GM18867 (cell line): ENCODE results near the gene SNN.

ENCODE experiments used
- ATAC-seq: cut with Tn5 transposase; IDR thresholded peaks from one replicate; pipeline ENCODE4 v1.9.1; 2021; ENCODE audit warnings: mild to moderate bottlenecking, moderate library complexity; ENCODE audit not compliant: unreplicated experiment

The SNN gene

GRCh38 chr16:11727796-11728543 lies 59.7 kb downstream of the SNN start:
- no peak for ATAC-seq
